ENCODE results near the gene HECW1.

DNA sequence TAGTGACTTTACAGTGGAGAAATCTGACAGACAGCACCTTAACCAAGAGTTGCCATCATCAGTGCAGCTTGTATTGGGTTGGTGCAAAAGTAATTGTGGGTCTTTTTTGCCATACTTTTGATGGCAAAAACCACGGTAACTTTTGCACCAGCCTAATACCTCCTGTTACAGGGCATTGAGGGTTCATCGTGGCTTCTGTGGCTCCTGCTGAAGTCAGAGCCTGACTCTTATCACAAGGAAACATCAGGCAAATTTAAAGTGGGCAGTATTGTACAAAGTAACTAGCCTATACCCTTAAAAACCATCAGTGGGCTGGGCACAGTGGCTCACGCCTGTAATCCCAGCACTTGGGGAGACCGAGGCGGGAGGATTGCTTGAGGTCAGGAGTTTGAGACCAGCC is 117.4 kb downstream of the HECW1 start:
- TF ChIP-seq, protein P1, sequence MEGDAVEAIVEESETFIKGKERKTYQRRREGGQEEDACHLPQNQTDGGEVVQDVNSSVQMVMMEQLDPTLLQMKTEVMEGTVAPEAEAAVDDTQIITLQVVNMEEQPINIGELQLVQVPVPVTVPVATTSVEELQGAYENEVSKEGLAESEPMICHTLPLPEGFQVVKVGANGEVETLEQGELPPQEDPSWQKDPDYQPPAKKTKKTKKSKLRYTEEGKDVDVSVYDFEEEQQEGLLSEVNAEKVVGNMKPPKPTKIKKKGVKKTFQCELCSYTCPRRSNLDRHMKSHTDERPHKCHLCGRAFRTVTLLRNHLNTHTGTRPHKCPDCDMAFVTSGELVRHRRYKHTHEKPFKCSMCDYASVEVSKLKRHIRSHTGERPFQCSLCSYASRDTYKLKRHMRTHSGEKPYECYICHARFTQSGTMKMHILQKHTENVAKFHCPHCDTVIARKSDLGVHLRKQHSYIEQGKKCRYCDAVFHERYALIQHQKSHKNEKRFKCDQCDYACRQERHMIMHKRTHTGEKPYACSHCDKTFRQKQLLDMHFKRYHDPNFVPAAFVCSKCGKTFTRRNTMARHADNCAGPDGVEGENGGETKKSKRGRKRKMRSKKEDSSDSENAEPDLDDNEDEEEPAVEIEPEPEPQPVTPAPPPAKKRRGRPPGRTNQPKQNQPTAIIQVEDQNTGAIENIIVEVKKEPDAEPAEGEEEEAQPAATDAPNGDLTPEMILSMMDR (IDR thresholded peaks at IDR 0.05): no peak
- no peak for TF ChIP-seq POLR2AphosphoS5 (IDR thresholded peaks at IDR 0.05; ENCODE audit: low read depth, low read length)
- TF ChIP-seq, protein P2, sequence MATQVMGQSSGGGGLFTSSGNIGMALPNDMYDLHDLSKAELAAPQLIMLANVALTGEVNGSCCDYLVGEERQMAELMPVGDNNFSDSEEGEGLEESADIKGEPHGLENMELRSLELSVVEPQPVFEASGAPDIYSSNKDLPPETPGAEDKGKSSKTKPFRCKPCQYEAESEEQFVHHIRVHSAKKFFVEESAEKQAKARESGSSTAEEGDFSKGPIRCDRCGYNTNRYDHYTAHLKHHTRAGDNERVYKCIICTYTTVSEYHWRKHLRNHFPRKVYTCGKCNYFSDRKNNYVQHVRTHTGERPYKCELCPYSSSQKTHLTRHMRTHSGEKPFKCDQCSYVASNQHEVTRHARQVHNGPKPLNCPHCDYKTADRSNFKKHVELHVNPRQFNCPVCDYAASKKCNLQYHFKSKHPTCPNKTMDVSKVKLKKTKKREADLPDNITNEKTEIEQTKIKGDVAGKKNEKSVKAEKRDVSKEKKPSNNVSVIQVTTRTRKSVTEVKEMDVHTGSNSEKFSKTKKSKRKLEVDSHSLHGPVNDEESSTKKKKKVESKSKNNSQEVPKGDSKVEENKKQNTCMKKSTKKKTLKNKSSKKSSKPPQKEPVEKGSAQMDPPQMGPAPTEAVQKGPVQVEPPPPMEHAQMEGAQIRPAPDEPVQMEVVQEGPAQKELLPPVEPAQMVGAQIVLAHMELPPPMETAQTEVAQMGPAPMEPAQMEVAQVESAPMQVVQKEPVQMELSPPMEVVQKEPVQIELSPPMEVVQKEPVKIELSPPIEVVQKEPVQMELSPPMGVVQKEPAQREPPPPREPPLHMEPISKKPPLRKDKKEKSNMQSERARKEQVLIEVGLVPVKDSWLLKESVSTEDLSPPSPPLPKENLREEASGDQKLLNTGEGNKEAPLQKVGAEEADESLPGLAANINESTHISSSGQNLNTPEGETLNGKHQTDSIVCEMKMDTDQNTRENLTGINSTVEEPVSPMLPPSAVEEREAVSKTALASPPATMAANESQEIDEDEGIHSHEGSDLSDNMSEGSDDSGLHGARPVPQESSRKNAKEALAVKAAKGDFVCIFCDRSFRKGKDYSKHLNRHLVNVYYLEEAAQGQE (IDR thresholded peaks at IDR 0.05; ENCODE audit: insufficient read depth in 1 of 2, low read depth in 2 of 2, low read length in 1 of 2): no peak
- no peak for TF ChIP-seq TCF7L2 (IDR thresholded peaks at IDR 0.05; ENCODE audit: low read depth, low read length)
- no peak for TF ChIP-seq SIN3A (IDR thresholded peaks at IDR 0.05; ENCODE audit: borderline replicate concordance, insufficient read depth, low read depth, low read length)
